ENCODE results near the gene SLC4A3.

SLC4A3 gene

DNA sequence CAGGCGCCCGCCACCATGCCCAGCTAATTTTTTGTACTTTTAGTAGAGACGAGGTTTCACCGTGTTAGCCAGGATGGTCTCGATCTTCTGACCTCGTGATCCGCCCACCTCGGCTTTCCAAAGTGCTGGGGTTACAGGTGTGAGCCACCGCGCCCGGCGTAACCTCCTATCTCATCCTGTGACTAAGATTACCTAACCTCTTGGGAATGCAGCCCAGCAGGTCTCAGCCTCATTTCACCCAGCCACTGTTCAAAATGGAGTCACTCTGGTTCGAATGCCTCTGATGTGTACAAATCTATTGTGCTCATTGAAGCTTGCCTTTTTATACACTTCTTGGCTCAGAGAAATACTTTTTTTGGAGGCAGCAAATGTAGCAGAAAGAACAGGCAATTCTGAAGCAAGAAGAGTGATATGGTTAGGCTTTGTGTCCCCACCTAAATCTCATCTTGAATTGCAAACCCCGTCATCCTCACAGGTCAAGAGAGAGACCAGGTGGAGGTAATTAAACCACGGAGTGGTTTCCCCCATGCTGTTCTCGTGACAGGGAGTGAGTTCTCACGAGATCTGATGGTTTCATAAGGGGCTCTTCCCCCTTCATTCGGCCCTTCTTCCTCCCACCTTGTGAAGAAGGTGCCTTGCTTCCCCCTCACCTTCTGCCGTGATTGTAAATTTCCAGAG, 60.6 kb downstream of the SLC4A3 start:
- DNase-seq (ENCODE audit: low read depth): peak; percentile 90
- H3K4me3 ChIP-seq (ENCODE audit: low read length): no peak overlapping the region
- TF ChIP-seq, protein P1, sequence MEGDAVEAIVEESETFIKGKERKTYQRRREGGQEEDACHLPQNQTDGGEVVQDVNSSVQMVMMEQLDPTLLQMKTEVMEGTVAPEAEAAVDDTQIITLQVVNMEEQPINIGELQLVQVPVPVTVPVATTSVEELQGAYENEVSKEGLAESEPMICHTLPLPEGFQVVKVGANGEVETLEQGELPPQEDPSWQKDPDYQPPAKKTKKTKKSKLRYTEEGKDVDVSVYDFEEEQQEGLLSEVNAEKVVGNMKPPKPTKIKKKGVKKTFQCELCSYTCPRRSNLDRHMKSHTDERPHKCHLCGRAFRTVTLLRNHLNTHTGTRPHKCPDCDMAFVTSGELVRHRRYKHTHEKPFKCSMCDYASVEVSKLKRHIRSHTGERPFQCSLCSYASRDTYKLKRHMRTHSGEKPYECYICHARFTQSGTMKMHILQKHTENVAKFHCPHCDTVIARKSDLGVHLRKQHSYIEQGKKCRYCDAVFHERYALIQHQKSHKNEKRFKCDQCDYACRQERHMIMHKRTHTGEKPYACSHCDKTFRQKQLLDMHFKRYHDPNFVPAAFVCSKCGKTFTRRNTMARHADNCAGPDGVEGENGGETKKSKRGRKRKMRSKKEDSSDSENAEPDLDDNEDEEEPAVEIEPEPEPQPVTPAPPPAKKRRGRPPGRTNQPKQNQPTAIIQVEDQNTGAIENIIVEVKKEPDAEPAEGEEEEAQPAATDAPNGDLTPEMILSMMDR (IDR thresholded peaks at IDR 0.05; ENCODE audit: insufficient read depth, low read depth, low read length, missing control alignments): no peak

DNA sequence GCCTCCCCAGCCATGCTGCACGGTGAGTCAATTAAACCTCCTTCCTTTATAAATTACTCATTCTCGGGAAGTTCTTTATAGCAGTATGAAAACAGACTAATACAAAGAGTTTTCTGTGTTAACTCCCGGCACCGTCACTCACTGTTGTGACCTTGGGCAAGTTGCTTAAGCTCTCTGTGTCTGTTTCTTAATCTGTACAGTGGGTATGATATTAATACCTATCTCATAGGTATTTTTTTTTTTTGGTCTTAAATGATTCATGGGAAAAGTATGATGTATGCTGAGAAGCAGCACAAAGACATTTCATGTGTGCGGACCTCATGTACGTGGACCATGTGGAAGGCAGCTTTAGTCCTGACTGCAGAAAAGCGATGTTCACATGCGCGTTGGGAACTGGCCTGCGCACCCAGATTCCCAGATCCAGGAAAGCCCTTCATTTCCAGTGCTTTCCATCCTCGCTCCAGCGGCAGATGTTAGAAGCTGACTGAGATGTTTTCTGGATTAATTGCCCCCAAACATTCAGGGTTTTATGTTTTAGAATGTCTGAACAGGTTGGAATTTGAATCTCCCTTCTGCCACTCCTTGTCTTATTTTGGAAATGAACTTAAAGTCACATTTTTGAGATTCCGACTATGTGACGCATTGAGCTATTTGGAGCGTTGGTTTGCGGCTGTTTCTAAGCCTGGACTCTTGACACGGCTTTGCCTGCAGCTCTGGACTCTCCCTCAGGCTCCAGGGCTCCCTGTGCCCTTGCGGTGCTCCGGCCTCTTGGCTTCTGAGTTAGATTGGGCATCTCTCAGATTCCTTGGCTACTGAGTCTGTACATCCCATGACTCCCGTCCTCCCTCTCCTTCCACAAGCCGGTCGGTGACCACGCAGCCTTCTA, 61.4 kb downstream of the SLC4A3 start:
- TF ChIP-seq, protein P1 (IDR thresholded peaks at IDR 0.05; ENCODE audit: insufficient read depth, low read depth, low read length, missing control alignments): no peak
- no peak overlapping the region for H3K4me3 ChIP-seq (ENCODE audit: low read length)
- peak; percentile 94 for DNase-seq (ENCODE audit: low read depth)

DNA sequence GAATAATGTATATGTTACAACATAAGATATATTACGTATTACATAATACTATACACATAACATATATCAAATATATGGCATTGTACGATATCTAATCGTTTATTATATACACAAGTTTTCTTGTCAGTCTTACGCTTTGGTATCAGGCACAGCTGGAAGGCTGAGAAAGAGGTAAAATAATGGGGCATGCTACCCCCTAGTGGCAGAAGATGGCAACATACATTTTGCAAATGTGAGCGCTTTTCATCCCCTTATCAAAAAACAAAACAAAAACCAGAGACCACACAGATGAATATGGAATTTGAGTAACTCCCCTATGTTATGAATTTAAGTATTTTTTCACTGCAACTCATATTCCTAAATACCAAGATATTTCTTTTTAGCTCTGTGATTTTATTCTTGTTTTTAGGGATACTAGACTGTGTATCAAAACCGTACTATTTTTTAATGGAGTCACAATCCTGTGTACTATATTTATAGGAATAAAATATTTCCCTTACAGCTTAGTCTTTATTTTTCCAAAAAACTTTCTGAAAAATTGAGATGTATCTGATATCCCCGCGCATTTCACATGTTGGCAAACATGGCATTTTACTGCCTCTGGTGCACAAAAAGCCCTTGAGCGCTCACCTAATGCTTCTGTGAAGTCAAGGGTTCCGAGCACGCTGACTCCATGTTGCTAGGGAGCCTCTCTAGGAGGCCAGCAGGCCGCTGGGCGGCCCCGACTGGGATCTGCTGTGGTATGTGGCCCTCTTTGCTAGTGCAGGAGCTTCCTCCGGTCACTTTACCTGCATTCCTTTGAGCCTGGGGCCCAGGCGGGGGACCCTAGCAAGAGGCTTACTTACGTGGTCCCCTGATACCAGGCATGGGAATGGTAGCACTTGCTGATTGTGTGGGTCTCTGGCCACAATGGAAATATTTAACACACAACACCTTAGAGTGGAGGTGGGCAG, 62.5 kb downstream of the SLC4A3 start:
- no peak overlapping the region for H3K4me3 ChIP-seq (ENCODE audit: low read length)
- DNase-seq (ENCODE audit: low read depth): peak; percentile 81

DNA sequence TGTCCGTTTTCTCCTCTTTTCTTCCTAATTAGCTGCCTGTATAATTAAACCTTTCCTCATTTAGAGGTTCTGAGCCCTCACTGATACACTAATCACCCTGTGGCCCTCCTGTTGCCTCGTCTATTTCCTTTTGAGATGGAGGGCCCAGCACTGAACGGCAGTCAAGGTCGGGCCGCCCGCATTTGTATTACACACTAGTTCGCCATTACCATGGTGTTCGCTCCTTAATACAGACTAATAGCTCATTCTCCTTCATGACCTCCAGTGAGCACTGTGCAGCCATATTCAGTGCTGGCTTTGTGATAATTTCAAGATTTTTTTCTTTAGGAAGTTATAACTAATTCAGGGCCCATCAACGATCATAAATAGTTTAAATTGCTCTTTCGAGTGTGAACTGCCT, 64.1 kb downstream of the SLC4A3 start:
- H3K4me3 ChIP-seq (ENCODE audit: low read length): no peak overlapping the region
- TF ChIP-seq, protein P1 (IDR thresholded peaks at IDR 0.05; ENCODE audit: insufficient read depth, low read depth, low read length, missing control alignments): no peak
- DNase-seq (ENCODE audit: low read depth): no peak

More for the DNA sequence above, 62.5 kb downstream of the SLC4A3 start:
- TF ChIP-seq, protein P1 (IDR thresholded peaks at IDR 0.05; ENCODE audit: insufficient read depth, low read depth, low read length, missing control alignments): peak; percentile 78

All from epithelial cell of esophagus (primary cell).